ENCODE measurements around the gene TP73. TPM values are rescaled to one million over a fixed set of nuclear protein-coding genes. Genes with fewer than 3 reads are reported as not detected.

The TP73 gene
- total RNA-seq, 1 experiment from 2014 or later: 19.2 TPM

DNA sequence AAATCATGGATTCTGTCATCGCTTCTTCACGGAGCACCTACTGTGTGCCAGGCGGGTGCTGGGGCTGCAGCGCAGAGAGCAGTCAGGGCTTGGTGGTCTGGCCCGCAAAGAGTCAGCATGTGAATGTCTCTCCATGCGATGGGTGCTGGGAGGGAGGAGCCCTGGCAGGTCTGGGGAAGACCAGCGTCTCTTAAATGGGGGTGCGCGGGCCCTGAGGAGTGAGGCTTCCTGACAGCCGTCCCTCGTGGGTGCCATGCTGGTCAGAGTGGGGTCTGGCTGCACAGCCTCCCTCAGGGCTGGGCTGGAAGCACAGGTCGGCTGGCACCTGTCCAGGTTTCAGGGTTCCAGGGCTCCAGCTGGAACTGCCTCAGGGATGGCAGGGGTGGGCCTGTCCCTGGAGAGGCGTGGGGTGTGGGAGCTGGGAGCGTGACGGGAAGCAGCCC, 18.5 kb downstream of the TP73 start:
- peaks cover 38 to 75% of the 10 kb centered on the region in 2 experiments for H3K4me1 ChIP-seq (ENCODE audit: control insufficient read depth in 1 of 2, insufficient read depth in 2 of 2, low read length in 2 of 2)
- H2AFZ ChIP-seq (ENCODE audit: low read depth, low read length, poor library complexity, severe bottlenecking): no peak overlapping the region
- H3K27me3 ChIP-seq (ENCODE audit: insufficient read depth, low read length): no peaks in the 10 kb centered on the region
- TF ChIP-seq, protein P1, sequence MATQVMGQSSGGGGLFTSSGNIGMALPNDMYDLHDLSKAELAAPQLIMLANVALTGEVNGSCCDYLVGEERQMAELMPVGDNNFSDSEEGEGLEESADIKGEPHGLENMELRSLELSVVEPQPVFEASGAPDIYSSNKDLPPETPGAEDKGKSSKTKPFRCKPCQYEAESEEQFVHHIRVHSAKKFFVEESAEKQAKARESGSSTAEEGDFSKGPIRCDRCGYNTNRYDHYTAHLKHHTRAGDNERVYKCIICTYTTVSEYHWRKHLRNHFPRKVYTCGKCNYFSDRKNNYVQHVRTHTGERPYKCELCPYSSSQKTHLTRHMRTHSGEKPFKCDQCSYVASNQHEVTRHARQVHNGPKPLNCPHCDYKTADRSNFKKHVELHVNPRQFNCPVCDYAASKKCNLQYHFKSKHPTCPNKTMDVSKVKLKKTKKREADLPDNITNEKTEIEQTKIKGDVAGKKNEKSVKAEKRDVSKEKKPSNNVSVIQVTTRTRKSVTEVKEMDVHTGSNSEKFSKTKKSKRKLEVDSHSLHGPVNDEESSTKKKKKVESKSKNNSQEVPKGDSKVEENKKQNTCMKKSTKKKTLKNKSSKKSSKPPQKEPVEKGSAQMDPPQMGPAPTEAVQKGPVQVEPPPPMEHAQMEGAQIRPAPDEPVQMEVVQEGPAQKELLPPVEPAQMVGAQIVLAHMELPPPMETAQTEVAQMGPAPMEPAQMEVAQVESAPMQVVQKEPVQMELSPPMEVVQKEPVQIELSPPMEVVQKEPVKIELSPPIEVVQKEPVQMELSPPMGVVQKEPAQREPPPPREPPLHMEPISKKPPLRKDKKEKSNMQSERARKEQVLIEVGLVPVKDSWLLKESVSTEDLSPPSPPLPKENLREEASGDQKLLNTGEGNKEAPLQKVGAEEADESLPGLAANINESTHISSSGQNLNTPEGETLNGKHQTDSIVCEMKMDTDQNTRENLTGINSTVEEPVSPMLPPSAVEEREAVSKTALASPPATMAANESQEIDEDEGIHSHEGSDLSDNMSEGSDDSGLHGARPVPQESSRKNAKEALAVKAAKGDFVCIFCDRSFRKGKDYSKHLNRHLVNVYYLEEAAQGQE (IDR thresholded peaks at IDR 0.05; ENCODE audit: low read depth): no peak
- TF ChIP-seq CBX3 (IDR thresholded peaks at IDR 0.05; ENCODE audit: low read depth): no peak
- intact Hi-C loops (cut with micrococcal nuclease): no loop called here
- no peaks in the 10 kb centered on the region for H3K36me3 ChIP-seq (ENCODE audit: control insufficient read depth in 1 of 2, insufficient read depth in 2 of 2, low read length in 2 of 2)
- H3K9me2 ChIP-seq (ENCODE audit: insufficient read depth): no peaks in the 10 kb centered on the region
- RAD21 ChIA-PET (ENCODE audit: low non-redundant PET in 1 of 2, low total read pairs in 2 of 2, uncharacterized antibody in 2 of 2, unreplicated experiment in 2 of 2): no interaction called here
- no peaks in the 10 kb centered on the region for H3K9me3 ChIP-seq (ENCODE audit: control insufficient read depth in 1 of 2, insufficient read depth in 1 of 2, low read depth in 1 of 2, low read length in 2 of 2)
- H3K4me2 ChIP-seq (ENCODE audit: low read length): peak overlapping the region; percentile 44; the same call in 1 of the 2 replicates
- no peak overlapping the region for H3K27ac ChIP-seq (ENCODE audit: low read depth, low read length)
- no peaks in the 10 kb centered on the region; the same call in 1 of the 2 replicates for H4K20me1 ChIP-seq (ENCODE audit: insufficient read depth)
- DNase-seq (ENCODE audit: low read depth, low spot score) (no peak), ATAC-seq (no peak)
- H3K4me3 ChIP-seq (replicated peaks in 1 of 2; ENCODE audit: low read depth in 1 of 2, low read length in 2 of 2): no peak overlapping the region
- CTCF ChIA-PET: no interaction called here
- BruUV-seq (replicated peaks): no TSS peak
- H3K9ac ChIP-seq (ENCODE audit: low read length): no peak overlapping the region
- POLR2A ChIA-PET: no interaction called here
- peaks cover 53% of the 10 kb centered on the region for H3K79me2 ChIP-seq (ENCODE audit: insufficient read depth, low read length)

DNA sequence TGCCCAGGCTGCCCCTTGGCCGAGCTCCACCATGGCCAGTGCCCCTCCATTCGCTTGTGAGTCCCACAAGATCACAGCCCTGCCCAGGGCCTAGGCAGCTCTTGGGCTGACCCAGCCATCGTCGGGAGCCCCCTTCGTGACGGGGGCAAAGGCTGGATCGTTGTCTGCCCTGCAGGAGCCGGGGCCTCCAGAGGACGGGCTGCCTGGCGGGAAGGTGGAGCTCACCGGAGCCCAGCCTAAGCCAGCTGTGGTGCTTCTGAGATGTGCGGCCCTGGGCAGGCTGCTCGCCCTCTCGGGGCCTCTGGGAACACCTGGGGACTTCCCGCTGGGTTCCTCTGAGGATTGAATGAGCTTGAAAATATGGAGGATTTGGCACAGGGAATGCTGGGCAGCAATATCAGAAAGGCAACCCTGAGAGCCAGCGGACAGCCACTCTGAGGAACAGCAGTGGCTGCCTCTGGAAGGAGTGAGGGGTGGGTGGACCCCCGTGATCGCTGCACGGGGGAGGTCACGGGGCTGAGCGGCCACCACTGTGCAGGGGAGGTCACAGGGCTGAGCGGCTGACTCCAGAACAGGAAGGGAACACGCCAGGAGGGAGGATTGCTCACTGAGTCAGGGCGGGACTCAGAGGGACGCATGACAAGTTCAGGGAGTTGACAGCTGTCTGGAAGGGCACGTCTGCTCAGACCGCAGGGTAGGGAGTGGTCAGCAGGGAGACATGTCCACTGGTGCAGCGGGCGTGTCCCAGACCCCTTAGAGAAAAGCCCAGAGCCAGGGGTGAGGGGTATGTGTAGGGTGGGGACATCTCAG, 19.3 kb downstream of the TP73 start:
- H2AFZ ChIP-seq (ENCODE audit: low read depth, low read length, poor library complexity, severe bottlenecking): no peak overlapping the region
- ATAC-seq: no peak
- intact Hi-C loops (cut with micrococcal nuclease): no loop called here
- peak overlapping the region; percentile 27; the same call in 1 of the 2 replicates for H3K9ac ChIP-seq (ENCODE audit: low read length)
- ChIA-PET POLR2A (no interaction called here), RAD21 (ENCODE audit: low non-redundant PET in 1 of 2, low total read pairs in 2 of 2, uncharacterized antibody in 2 of 2, unreplicated experiment in 2 of 2) (no interaction called here), CTCF (no interaction called here)
- no peak overlapping the region for H3K27ac ChIP-seq (ENCODE audit: low read depth, low read length)
- peaks cover 46% of the 10 kb centered on the region for H3K79me2 ChIP-seq (ENCODE audit: insufficient read depth, low read length)
- no peaks in the 10 kb centered on the region for H3K9me2 ChIP-seq (ENCODE audit: insufficient read depth)
- no peak for DNase-seq (ENCODE audit: low read depth, low spot score)
- no peak overlapping the region for H3K4me3 ChIP-seq (replicated peaks in 1 of 2; ENCODE audit: low read depth in 1 of 2, low read length in 2 of 2)
- TF ChIP-seq SIN3A (IDR thresholded peaks at IDR 0.05; ENCODE audit: low read depth) (no peak), EGR1 (IDR thresholded peaks at IDR 0.05; ENCODE audit: low read depth) (no peak), SP1 (IDR thresholded peaks at IDR 0.05; ENCODE audit: low read depth) (no peak), CEBPB (IDR thresholded peaks at IDR 0.05; ENCODE audit: low read depth) (no peak)
- no peaks in the 10 kb centered on the region; the same call in 1 of the 2 replicates for H4K20me1 ChIP-seq (ENCODE audit: insufficient read depth)
- H3K4me1 ChIP-seq (ENCODE audit: control insufficient read depth in 1 of 2, insufficient read depth in 2 of 2, low read length in 2 of 2): peaks cover 38 to 69% of the 10 kb centered on the region in 2 experiments
- no peaks in the 10 kb centered on the region for H3K27me3 ChIP-seq (ENCODE audit: insufficient read depth, low read length)
- no peaks in the 10 kb centered on the region for H3K36me3 ChIP-seq (ENCODE audit: control insufficient read depth in 1 of 2, insufficient read depth in 2 of 2, low read length in 2 of 2)
- no peaks in the 10 kb centered on the region for H3K9me3 ChIP-seq (ENCODE audit: control insufficient read depth in 1 of 2, insufficient read depth in 1 of 2, low read depth in 1 of 2, low read length in 2 of 2)
- H3K4me2 ChIP-seq (ENCODE audit: low read length): peak overlapping the region; percentile 44
- no TSS peak for BruUV-seq (replicated peaks)
